ENCODE results near the gene PDK3. TPM values are rescaled to one million over a fixed set of nuclear protein-coding genes. Genes with fewer than 3 reads are reported as not detected.

Gene PDK3
- polyA plus RNA-seq, 1 donor from 2014 or later: 2.1 TPM

DNA sequence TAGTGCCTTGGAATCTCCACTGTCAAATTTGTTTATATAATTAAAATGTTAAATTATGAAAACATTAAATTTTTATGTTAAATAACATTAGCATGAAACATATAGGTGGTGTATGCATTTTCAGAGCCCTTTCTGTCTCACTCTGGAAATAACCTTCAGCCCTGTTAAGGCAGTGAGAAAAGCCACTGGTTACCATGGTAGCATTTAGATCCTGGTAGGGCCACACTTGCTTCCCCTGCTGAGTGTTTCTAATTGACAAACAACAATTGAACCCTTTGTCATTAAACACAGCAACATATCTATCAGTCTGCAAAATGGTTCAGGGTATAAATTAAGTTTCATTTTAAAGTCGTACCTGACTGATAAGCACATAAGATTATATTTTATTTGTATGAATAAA lies 63.5 kb downstream of the PDK3 start:
- Histone ChIP-seq H3K9ac (ENCODE audit: low read length) (no peak overlapping the region), H3K9me3 (ENCODE audit: low read length) (no peaks in the 10 kb centered on the region), H3K36me3 (ENCODE audit: insufficient read depth, low read length) (no peaks in the 10 kb centered on the region), H3K27me3 (ENCODE audit: insufficient read depth, low read depth, low read length) (no peaks in the 10 kb centered on the region), H2AFZ (ENCODE audit: low read depth, low read length) (no peak overlapping the region), H3K79me2 (replicated peaks; ENCODE audit: insufficient read depth, low read length) (no peaks in the 10 kb centered on the region), H3K9me2 (ENCODE audit: insufficient read depth, low read length) (no peaks in the 10 kb centered on the region), H3K4me2 (ENCODE audit: low read length) (no peak overlapping the region), H4K20me1 (ENCODE audit: insufficient read depth) (no peaks in the 10 kb centered on the region), H3F3A (ENCODE audit: insufficient read depth, low read length, poor library complexity, severe bottlenecking) (no peaks in the 10 kb centered on the region), H3K27ac (ENCODE audit: low read length) (no peak overlapping the region), H3K4me3 (ENCODE audit: low read length) (no peak overlapping the region)
- no peak for TF ChIP-seq POLR2AphosphoS5 (IDR thresholded peaks at IDR 0.05)

DNA sequence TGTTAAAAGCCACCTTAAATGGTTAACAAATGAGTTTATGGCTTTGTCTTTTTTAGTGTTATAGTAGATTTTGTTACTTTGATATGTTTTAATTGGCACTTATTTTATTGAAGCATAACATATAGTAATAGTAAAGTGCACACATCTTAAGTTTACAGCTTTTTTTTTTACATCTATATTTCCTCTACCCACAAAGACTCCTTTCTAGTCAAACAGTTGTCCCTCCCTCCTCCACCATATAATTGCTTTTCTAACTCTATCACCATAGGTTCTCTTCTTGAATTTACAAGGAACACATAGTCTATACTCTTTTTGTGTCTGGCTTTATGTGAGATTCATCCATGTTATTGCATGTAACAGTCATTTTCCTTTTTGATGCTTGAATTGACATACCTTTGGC lies 71.5 kb downstream of the PDK3 start:
- no peak overlapping the region for H2AFZ ChIP-seq (ENCODE audit: low read depth, low read length)
- no peak overlapping the region for H3K4me2 ChIP-seq (ENCODE audit: low read length)
- no peaks in the 10 kb centered on the region for H3K9me2 ChIP-seq (ENCODE audit: insufficient read depth, low read length)
- no peak overlapping the region for H3K4me3 ChIP-seq (ENCODE audit: low read length)
- no peaks in the 10 kb centered on the region for H4K20me1 ChIP-seq (ENCODE audit: insufficient read depth)
- no peaks in the 10 kb centered on the region for H3K36me3 ChIP-seq (ENCODE audit: insufficient read depth, low read length)
- no peaks in the 10 kb centered on the region for H3F3A ChIP-seq (ENCODE audit: insufficient read depth, low read length, poor library complexity, severe bottlenecking)
- no peak overlapping the region for H3K27ac ChIP-seq (ENCODE audit: low read length)
- H3K9ac ChIP-seq (ENCODE audit: low read length): no peak overlapping the region
- H3K27me3 ChIP-seq (ENCODE audit: insufficient read depth, low read depth, low read length): no peaks in the 10 kb centered on the region
- no peaks in the 10 kb centered on the region for H3K79me2 ChIP-seq (replicated peaks; ENCODE audit: insufficient read depth, low read length)
- no peaks in the 10 kb centered on the region for H3K9me3 ChIP-seq (ENCODE audit: low read length)
- TF ChIP-seq, protein P1, sequence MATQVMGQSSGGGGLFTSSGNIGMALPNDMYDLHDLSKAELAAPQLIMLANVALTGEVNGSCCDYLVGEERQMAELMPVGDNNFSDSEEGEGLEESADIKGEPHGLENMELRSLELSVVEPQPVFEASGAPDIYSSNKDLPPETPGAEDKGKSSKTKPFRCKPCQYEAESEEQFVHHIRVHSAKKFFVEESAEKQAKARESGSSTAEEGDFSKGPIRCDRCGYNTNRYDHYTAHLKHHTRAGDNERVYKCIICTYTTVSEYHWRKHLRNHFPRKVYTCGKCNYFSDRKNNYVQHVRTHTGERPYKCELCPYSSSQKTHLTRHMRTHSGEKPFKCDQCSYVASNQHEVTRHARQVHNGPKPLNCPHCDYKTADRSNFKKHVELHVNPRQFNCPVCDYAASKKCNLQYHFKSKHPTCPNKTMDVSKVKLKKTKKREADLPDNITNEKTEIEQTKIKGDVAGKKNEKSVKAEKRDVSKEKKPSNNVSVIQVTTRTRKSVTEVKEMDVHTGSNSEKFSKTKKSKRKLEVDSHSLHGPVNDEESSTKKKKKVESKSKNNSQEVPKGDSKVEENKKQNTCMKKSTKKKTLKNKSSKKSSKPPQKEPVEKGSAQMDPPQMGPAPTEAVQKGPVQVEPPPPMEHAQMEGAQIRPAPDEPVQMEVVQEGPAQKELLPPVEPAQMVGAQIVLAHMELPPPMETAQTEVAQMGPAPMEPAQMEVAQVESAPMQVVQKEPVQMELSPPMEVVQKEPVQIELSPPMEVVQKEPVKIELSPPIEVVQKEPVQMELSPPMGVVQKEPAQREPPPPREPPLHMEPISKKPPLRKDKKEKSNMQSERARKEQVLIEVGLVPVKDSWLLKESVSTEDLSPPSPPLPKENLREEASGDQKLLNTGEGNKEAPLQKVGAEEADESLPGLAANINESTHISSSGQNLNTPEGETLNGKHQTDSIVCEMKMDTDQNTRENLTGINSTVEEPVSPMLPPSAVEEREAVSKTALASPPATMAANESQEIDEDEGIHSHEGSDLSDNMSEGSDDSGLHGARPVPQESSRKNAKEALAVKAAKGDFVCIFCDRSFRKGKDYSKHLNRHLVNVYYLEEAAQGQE (IDR thresholded peaks at IDR 0.05; ENCODE audit: borderline replicate concordance): no peak

DNA sequence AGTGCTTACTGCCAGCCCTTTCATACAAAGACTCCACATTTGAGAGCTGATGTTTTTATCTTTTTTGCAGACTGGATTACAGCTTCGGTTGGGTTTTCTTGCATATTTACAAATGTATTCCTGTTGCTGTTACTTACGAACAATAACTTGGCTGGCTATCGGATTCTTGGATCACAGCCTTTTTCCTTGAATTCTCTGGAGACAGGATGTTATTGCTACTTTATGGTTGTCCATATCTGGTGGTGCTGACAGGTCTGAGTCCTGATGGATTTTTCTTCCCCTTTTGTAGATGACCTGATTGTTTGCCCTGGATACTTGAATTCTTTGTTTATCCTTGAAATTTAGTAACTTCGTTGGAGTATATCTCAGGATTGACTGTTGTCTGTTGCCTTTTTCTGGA lies 77.7 kb downstream of the PDK3 start:
- Histone ChIP-seq H3K4me2 (ENCODE audit: low read length) (no peak overlapping the region), H3K27me3 (ENCODE audit: insufficient read depth, low read depth, low read length) (no peaks in the 10 kb centered on the region), H3K9me3 (ENCODE audit: low read length) (no peaks in the 10 kb centered on the region), H3K36me3 (ENCODE audit: insufficient read depth, low read length) (no peaks in the 10 kb centered on the region), H4K20me1 (ENCODE audit: insufficient read depth) (no peaks in the 10 kb centered on the region), H3F3A (ENCODE audit: insufficient read depth, low read length, poor library complexity, severe bottlenecking) (no peaks in the 10 kb centered on the region), H3K9ac (ENCODE audit: low read length) (no peak overlapping the region), H3K27ac (ENCODE audit: low read length) (no peak overlapping the region), H2AFZ (ENCODE audit: low read depth, low read length) (no peak overlapping the region), H3K4me3 (ENCODE audit: low read length) (no peak overlapping the region), H3K79me2 (replicated peaks; ENCODE audit: insufficient read depth, low read length) (no peaks in the 10 kb centered on the region), H3K9me2 (ENCODE audit: insufficient read depth, low read length) (no peaks in the 10 kb centered on the region)
- no peak for TF ChIP-seq TAF1 (IDR thresholded peaks at IDR 0.05; ENCODE audit: low read depth)
- no peak for TF ChIP-seq MXI1 (conservative IDR thresholded peaks at IDR 0.05; ENCODE audit: poor library complexity, severe bottlenecking)
- TF ChIP-seq, protein P2, sequence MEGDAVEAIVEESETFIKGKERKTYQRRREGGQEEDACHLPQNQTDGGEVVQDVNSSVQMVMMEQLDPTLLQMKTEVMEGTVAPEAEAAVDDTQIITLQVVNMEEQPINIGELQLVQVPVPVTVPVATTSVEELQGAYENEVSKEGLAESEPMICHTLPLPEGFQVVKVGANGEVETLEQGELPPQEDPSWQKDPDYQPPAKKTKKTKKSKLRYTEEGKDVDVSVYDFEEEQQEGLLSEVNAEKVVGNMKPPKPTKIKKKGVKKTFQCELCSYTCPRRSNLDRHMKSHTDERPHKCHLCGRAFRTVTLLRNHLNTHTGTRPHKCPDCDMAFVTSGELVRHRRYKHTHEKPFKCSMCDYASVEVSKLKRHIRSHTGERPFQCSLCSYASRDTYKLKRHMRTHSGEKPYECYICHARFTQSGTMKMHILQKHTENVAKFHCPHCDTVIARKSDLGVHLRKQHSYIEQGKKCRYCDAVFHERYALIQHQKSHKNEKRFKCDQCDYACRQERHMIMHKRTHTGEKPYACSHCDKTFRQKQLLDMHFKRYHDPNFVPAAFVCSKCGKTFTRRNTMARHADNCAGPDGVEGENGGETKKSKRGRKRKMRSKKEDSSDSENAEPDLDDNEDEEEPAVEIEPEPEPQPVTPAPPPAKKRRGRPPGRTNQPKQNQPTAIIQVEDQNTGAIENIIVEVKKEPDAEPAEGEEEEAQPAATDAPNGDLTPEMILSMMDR (IDR thresholded peaks at IDR 0.05; ENCODE audit: poor library complexity, severe bottlenecking): no peak
- TF ChIP-seq RAD21 (conservative IDR thresholded peaks at IDR 0.05): no peak
- TF ChIP-seq, protein P1 (IDR thresholded peaks at IDR 0.05; ENCODE audit: borderline replicate concordance): no peak
- no peak for TF ChIP-seq SMC3 (conservative IDR thresholded peaks at IDR 0.05; ENCODE audit: poor library complexity)
- TF ChIP-seq EZH2 (IDR thresholded peaks at IDR 0.05; ENCODE audit: borderline replicate concordance, insufficient read depth, low read length, poor library complexity, severe bottlenecking): no peak
- no peak for TF ChIP-seq EP300 (conservative IDR thresholded peaks at IDR 0.05; ENCODE audit: poor library complexity, severe bottlenecking)
- TF ChIP-seq POLR2AphosphoS5 (IDR thresholded peaks at IDR 0.05): no peak
